SH-SY5Y (cell line): ENCODE results near the gene RUBCNL.

ENCODE experiments used
- GATA2 ChIP-seq: IDR thresholded peaks from 2 replicates; pipeline ENCODE4 v1.6.1; 2011; ENCODE audit warnings: mild to moderate bottlenecking, low read depth, low read length
- GATA3 ChIP-seq: IDR thresholded peaks from 2 replicates; pipeline ENCODE4 v1.6.1; 2011; ENCODE audit warnings: low read depth, mild to moderate bottlenecking, low read length, moderate library complexity

DNA sequence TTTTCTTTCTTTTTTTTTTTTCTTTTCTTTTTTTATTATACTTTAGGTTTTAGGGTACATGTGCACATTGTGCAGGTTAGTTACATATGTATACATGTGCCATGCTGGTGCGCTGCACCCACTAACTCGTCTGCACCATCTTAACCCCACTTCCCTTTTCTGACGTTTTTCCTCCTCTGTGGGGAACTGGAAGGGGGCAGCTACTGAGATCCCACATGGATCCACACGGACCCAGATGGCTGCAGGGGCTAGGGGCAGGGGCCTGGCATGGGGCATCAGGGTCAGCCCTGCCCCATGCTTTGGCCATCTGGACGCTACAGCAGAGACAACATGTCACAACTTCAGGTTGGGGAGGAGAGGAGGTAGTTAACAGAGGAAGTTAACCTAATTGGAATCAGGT is 54.3 kb downstream of the RUBCNL start:
- no peak for TF ChIP-seq GATA2
- TF ChIP-seq GATA3 = no peak
